Peyer's patch (tissue), 4 donors: ENCODE measurements around the gene SAMD4B.

Experiments used
- POLR2A ChIP-seq, 2 donors: fragments of 450-650 bp; IDR thresholded peaks; one replicate each; pipeline ENCODE4 v1.5.1; 2017; ENCODE audit warnings: antibody characterized with exemption in 2 of 2, mild to moderate bottlenecking in 2 of 2, moderate library complexity in 2 of 2
- TF ChIP-seq, protein P1 (sequence below), 6 experiments: fragments of 450-650 bp in 4 of 6; fragments of 200-600 bp in 2 of 6; sonication (generic) in 1 of 6; IDR thresholded peaks; one replicate each; pipeline ENCODE4 v1.5.1; 2017 to 2019; ENCODE audit warnings: antibody characterized with exemption in 6 of 6, mild to moderate bottlenecking in 3 of 6, moderate library complexity in 1 of 6

DNA sequence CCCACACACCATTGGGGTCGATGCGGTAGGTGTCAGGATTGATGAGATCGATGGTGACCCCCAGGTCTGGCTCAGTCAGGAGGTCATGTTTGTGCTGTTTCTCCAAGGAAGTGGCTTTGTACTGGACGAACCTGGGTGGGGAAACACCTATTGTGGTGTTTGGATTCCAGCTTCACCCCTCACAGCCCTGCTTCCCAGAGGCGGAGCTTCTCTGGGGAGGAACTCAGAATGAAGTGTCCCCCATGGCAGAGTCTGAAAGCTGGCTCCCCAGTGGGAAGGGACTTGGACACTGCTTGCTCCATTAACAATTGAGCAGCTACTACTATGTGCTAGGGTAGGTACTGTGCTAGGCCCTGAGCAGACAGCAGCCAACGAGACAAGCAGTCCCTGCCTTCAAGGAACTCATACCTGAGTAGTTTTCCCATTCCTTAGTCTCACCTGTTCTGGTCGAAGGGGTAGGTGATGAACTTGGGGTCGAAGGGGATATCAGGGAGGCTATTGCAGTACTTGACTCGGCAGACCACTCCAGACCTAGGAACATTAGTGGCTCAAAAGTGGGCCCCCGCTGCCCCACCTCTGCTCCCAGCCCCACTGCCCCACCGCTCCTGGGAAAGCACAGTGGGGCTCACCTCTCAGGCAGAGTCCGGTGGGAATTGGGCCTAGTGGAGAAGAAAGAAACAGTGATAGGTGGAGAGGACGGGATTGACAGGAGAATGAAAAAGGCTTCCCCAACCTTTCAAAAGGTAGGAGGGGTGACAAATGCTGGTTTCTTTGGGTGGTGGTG is 47.6 kb downstream of the SAMD4B start:
- TF ChIP-seq, protein P1, sequence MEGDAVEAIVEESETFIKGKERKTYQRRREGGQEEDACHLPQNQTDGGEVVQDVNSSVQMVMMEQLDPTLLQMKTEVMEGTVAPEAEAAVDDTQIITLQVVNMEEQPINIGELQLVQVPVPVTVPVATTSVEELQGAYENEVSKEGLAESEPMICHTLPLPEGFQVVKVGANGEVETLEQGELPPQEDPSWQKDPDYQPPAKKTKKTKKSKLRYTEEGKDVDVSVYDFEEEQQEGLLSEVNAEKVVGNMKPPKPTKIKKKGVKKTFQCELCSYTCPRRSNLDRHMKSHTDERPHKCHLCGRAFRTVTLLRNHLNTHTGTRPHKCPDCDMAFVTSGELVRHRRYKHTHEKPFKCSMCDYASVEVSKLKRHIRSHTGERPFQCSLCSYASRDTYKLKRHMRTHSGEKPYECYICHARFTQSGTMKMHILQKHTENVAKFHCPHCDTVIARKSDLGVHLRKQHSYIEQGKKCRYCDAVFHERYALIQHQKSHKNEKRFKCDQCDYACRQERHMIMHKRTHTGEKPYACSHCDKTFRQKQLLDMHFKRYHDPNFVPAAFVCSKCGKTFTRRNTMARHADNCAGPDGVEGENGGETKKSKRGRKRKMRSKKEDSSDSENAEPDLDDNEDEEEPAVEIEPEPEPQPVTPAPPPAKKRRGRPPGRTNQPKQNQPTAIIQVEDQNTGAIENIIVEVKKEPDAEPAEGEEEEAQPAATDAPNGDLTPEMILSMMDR (IDR thresholded peaks at IDR 0.05): no peak
- no peak for TF ChIP-seq POLR2A (IDR thresholded peaks at IDR 0.05)
